Activated gamma-delta T cell treated with Interleukin-2 at 50 U/mL for 16 hours (primary cell): ENCODE results near the gene NAT14.
"Not testable (repeated sequence)": the region's sequence is repeated elsewhere in the genome, so short reads cannot be mapped to it uniquely, and the experiment has no call there.

ENCODE experiments used
- DNase-seq: peaks from one replicate; pipeline ENCODE4 v3.0.0-alpha.2; 2020

NAT14 gene

GRCh38 chr19:55487924-55488687 is 3.1 kb downstream of the NAT14 start, which contains the start of gene SSC5D:
TSS of gene SSC5D (plus strand) at chr19:55488436. CDS start at chr19:55488590, 154 bp downstream.
- no peak for DNase-seq

GRCh38 chr19:55488986-55489710 is 4.2 kb downstream of the NAT14 start:
- DNase-seq: no peak

- DNase-seq: no peak
Observed at GRCh38 chr19:55489711-55490477, 4.9 kb downstream of the NAT14 start.

GRCh38 chr19:55490478-55491432 is 5.8 kb downstream of the NAT14 start:
- DNase-seq: no peak

- DNase-seq: no peak
Observed at GRCh38 chr19:55491546-55492360, 6.8 kb downstream of the NAT14 start.

- DNase-seq: no peak
Observed at GRCh38 chr19:55492362-55492944, 7.5 kb downstream of the NAT14 start.

- DNase-seq: no peak
Observed at GRCh38 chr19:55493052-55493644, 8.2 kb downstream of the NAT14 start.

GRCh38 chr19:55493645-55494171 is 8.7 kb downstream of the NAT14 start:
- no peak for DNase-seq

GRCh38 chr19:55494172-55494761 is 9.3 kb downstream of the NAT14 start:
- DNase-seq: no peak

GRCh38 chr19:55495646-55496349 is 10.8 kb downstream of the NAT14 start:
- DNase-seq: no peak

- not testable (repeated sequence) for DNase-seq
Observed at GRCh38 chr19:55496820-55497219, 11.8 kb downstream of the NAT14 start.

- DNase-seq: no peak
Observed at GRCh38 chr19:55497763-55498162, 12.8 kb downstream of the NAT14 start.

GRCh38 chr19:55498246-55498840 is 13.4 kb downstream of the NAT14 start:
- no peak for DNase-seq

GRCh38 chr19:55500368-55500952 is 15.5 kb downstream of the NAT14 start:
- no peak for DNase-seq

GRCh38 chr19:55502197-55502952 is 17.4 kb downstream of the NAT14 start:
- DNase-seq: no peak

- no peak for DNase-seq
Observed at GRCh38 chr19:55503157-55503501, 18.1 kb downstream of the NAT14 start.

- peak; percentile 95 for DNase-seq
Observed at GRCh38 chr19:55503502-55504251, 18.7 kb downstream of the NAT14 start.
